SK-N-SH treated with all-trans-retinoic acid at 6 μM for 48 hours (cell line): ENCODE measurements around the gene SORL1-AS1.

ENCODE experiments used
- ATAC-seq: fragments of 200-7000 bp; cut with Tn5 transposase; 3 replicates; pipeline ENCODE4 v1.9.1; 2020; ENCODE audit warnings: mild to moderate bottlenecking, moderate library complexity
- ARNTL ChIP-seq: fragments of 450-650 bp; formaldehyde crosslinking; IDR thresholded peaks from 2 replicates; pipeline ENCODE4 v1.5.0; 2020; ENCODE audit warnings: low read depth, mild to moderate bottlenecking, moderate library complexity, borderline replicate concordance
- BACH2 ChIP-seq: fragments of 250-450 bp; sonication (Bioruptor Pico); IDR thresholded peaks from 2 replicates; pipeline ENCODE4 v1.9.0; 2021; ENCODE audit warnings: mild to moderate bottlenecking, borderline replicate concordance
- CSDC2 ChIP-seq: fragments of 250-450 bp; sonication (Bioruptor Pico); IDR thresholded peaks from 2 replicates; pipeline ENCODE4 v1.5.0; 2020; ENCODE audit warnings: mild to moderate bottlenecking, moderate library complexity
- GLIS3 ChIP-seq: fragments of 250-450 bp; sonication (Bioruptor Pico); IDR thresholded peaks from 2 replicates; pipeline ENCODE4 v1.5.0; 2020; ENCODE audit warnings: mild to moderate bottlenecking, moderate library complexity
- ISL1 ChIP-seq: fragments of 250-450 bp; sonication (Bioruptor Pico); IDR thresholded peaks from 2 replicates; pipeline ENCODE4 v2.1.2; 2022; ENCODE audit warnings: mild to moderate bottlenecking, moderate library complexity
- OSR1 ChIP-seq: fragments of 250-450 bp; sonication (Bioruptor Pico); IDR thresholded peaks from 2 replicates; pipeline ENCODE4 v1.8.0; 2022; ENCODE audit warnings: moderate library complexity, mild to moderate bottlenecking, inconsistent platforms
- PPARA ChIP-seq: fragments of 250-450 bp; sonication (Bioruptor Pico); IDR thresholded peaks from 2 replicates; pipeline ENCODE4 v1.5.0; 2020; ENCODE audit warnings: mild to moderate bottlenecking, borderline replicate concordance
- RARB ChIP-seq: fragments of 250-450 bp; sonication (Bioruptor Pico); IDR thresholded peaks from 2 replicates; pipeline ENCODE4 v1.8.0; 2021; ENCODE audit warnings: mild to moderate bottlenecking, moderate library complexity
- SNAI2 ChIP-seq: fragments of 250-450 bp; sonication (Bioruptor Pico); IDR thresholded peaks from 2 replicates; pipeline ENCODE4 v1.5.0; 2020; ENCODE audit warnings: mild to moderate bottlenecking, moderate library complexity
- TCF4 ChIP-seq: fragments of 250-450 bp; sonication (Bioruptor Pico); IDR thresholded peaks from 2 replicates; pipeline ENCODE4 v1.8.0; 2021; ENCODE audit warnings: mild to moderate bottlenecking, moderate library complexity, borderline replicate concordance
- TOX ChIP-seq: fragments of 250-450 bp; sonication (Bioruptor Pico); IDR thresholded peaks from 2 replicates; pipeline ENCODE4 v1.8.0; 2021; ENCODE audit warnings: mild to moderate bottlenecking, moderate library complexity, borderline replicate concordance
- TSHZ2 ChIP-seq: fragments of 250-450 bp; sonication (Bioruptor Pico); IDR thresholded peaks from 2 replicates; pipeline ENCODE4 v1.5.0; 2020; ENCODE audit warnings: mild to moderate bottlenecking, moderate library complexity
- ZC3H10 ChIP-seq: fragments of 250-450 bp; sonication (Bioruptor Pico); IDR thresholded peaks from 2 replicates; pipeline ENCODE4 v1.5.1; 2021; ENCODE audit warnings: mild to moderate bottlenecking, moderate library complexity
- ZFP3 ChIP-seq: fragments of 250-450 bp; sonication (Bioruptor Pico); IDR thresholded peaks from 2 replicates; pipeline ENCODE4 v1.5.0; 2020; ENCODE audit warnings: mild to moderate bottlenecking, moderate library complexity
- ZFP30 ChIP-seq: fragments of 450-650 bp; formaldehyde crosslinking; IDR thresholded peaks from 2 replicates; pipeline ENCODE4 v1.5.0; 2022; ENCODE audit warnings: mild to moderate bottlenecking, moderate library complexity
- ZNF565 ChIP-seq: fragments of 450-650 bp; formaldehyde crosslinking; conservative IDR thresholded peaks from 2 replicates; pipeline ENCODE4 v1.5.0; 2020; ENCODE audit warnings: low read depth, mild to moderate bottlenecking, moderate library complexity
- ZNF70 ChIP-seq: fragments of 450-650 bp; formaldehyde crosslinking; IDR thresholded peaks from 2 replicates; pipeline ENCODE4 v1.5.0; 2020; ENCODE audit warnings: mild to moderate bottlenecking, moderate library complexity
- ZNF8 ChIP-seq: fragments of 450-650 bp; formaldehyde crosslinking; IDR thresholded peaks from 2 replicates; pipeline ENCODE4 v1.5.0; 2020; ENCODE audit warnings: mild to moderate bottlenecking, moderate library complexity
- TF ChIP-seq, protein P1 (sequence below): fragments of 250-450 bp; sonication (Bioruptor Pico); IDR thresholded peaks from 2 replicates; pipeline ENCODE4 v1.5.1; 2021; ENCODE audit warnings: mild to moderate bottlenecking, moderate library complexity
- TF ChIP-seq, protein P2 (sequence below): fragments of 250-450 bp; sonication (Bioruptor Pico); IDR thresholded peaks from 2 replicates; pipeline ENCODE4 v1.5.1; 2020; ENCODE audit warnings: low read depth, mild to moderate bottlenecking, moderate library complexity
- TF ChIP-seq, protein P3 (sequence below): fragments of 250-450 bp; sonication (Bioruptor Pico); IDR thresholded peaks from 2 replicates; pipeline ENCODE4 v1.8.0; 2020; ENCODE audit warnings: mild to moderate bottlenecking, moderate library complexity, borderline replicate concordance

The SORL1-AS1 gene

DNA sequence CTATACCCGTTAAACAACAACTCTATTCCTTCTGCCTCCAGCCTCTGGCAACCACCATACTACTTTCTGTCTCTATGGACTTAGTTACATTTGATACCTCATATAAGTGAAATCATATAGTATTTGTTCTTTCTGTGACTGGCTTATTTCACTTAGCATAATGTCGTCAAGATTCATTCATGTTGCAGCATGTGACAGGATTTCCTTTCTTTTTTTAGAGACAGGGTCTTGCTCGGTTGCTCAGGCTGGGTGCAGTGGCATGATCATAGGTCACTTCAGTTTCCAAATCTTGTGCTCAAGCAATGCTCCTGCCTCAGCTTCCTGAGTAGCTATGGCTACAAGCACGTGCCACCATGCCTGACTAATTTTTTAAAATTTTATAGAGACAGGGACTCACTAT lies 30.1 kb downstream of the SORL1-AS1 start:
- ATAC-seq: no peak

DNA sequence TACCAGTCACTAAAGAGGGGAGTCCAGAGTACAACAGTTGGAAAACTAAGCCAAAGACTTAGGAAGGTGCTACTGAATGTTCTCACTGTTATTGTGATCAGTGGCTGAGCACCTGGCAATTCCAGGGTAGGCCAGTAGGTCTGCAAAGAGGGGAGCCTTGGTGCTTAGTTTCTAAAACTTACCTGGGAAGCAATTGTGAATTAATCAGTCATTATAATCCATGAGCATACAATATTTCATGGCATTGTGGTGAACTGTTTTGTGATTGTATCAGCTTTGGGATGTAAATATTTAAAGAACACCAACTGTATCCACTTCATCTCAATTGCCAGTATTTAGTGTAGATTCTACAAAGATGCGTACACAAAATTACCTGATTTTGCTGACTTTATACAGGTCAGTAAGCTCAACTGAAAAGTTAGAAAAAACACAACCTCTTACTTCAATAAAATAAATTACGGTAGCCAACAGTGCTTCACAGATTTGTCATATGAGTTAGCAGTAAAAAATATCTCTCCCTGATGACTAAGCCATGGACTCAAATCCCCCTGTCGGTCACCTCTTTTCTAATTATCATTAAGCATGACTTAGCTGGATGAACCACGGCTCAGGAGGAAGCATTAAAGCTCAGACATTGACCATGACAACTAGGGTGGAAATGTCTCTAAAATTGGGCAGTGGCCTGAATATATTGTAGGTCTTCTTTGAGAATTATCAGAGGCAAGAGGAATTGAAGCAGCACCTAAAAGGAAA lies 31.4 kb downstream of the SORL1-AS1 start:
- no peak for ATAC-seq
- TF ChIP-seq ZNF70: no peak
- TF ChIP-seq, protein P1, sequence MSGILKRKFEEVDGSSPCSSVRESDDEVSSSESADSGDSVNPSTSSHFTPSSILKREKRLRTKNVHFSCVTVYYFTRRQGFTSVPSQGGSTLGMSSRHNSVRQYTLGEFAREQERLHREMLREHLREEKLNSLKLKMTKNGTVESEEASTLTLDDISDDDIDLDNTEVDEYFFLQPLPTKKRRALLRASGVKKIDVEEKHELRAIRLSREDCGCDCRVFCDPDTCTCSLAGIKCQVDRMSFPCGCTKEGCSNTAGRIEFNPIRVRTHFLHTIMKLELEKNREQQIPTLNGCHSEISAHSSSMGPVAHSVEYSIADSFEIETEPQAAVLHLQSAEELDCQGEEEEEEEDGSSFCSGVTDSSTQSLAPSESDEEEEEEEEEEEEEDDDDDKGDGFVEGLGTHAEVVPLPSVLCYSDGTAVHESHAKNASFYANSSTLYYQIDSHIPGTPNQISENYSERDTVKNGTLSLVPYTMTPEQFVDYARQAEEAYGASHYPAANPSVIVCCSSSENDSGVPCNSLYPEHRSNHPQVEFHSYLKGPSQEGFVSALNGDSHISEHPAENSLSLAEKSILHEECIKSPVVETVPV (CRISPR knock-in tag): no peak

More for the DNA sequence above, 30.1 kb downstream of the SORL1-AS1 start:
- TF ChIP-seq ZNF70: no peak
- TF ChIP-seq ZNF8: no peak
- TF ChIP-seq ARNTL (CRISPR knock-in tag): no peak
- TF ChIP-seq TCF4 (CRISPR knock-in tag): no peak
- TF ChIP-seq ZNF565 (CRISPR knock-in tag): no peak
- TF ChIP-seq OSR1 (CRISPR knock-in tag): no peak
- TF ChIP-seq RARB: no peak
- TF ChIP-seq, protein P1 (CRISPR knock-in tag): no peak
- TF ChIP-seq TSHZ2: no peak
- no peak for TF ChIP-seq ISL1 (CRISPR knock-in tag)
- TF ChIP-seq, protein P2, sequence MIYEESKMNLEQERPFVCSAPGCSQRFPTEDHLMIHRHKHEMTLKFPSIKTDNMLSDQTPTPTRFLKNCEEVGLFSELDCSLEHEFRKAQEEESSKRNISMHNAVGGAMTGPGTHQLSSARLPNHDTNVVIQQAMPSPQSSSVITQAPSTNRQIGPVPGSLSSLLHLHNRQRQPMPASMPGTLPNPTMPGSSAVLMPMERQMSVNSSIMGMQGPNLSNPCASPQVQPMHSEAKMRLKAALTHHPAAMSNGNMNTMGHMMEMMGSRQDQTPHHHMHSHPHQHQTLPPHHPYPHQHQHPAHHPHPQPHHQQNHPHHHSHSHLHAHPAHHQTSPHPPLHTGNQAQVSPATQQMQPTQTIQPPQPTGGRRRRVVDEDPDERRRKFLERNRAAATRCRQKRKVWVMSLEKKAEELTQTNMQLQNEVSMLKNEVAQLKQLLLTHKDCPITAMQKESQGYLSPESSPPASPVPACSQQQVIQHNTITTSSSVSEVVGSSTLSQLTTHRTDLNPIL (CRISPR knock-in tag): no peak
- no peak for TF ChIP-seq SNAI2 (CRISPR knock-in tag)
- TF ChIP-seq GLIS3 (CRISPR knock-in tag): no peak
- no peak for TF ChIP-seq BACH2 (CRISPR knock-in tag)
- no peak for TF ChIP-seq PPARA (CRISPR knock-in tag)

GRCh38 chr11:121420398-121420797 lies 32.4 kb downstream of the SORL1-AS1 start:
- ATAC-seq: no peak
- TF ChIP-seq RARB: no peak
- no peak for TF ChIP-seq SNAI2 (CRISPR knock-in tag)
- TF ChIP-seq ZNF565 (CRISPR knock-in tag): no peak
- TF ChIP-seq BACH2 (CRISPR knock-in tag): no peak
- no peak for TF ChIP-seq CSDC2 (CRISPR knock-in tag)
- no peak for TF ChIP-seq PPARA (CRISPR knock-in tag)
- TF ChIP-seq GLIS3 (CRISPR knock-in tag): no peak
- TF ChIP-seq TOX (CRISPR knock-in tag): no peak

DNA sequence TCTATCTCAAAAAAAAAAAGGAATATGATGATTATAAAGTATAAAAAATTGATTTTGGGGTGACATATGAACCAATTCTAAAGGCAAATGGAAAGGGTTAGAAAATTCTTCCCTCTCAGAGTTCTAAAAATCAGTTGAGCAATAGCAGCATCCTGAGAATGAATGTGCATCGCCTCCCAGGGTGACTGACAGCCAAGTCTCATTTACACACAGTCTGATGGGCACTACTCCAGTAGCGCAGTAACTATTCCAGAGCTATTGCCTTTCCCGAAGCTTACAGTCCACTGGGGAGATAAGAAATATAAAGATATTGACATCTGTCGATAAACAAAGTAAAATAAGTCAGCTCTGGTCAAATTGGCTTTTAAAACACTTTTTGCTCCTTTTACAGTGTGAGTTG lies 32.9 kb downstream of the SORL1-AS1 start:
- no peak for TF ChIP-seq ARNTL (CRISPR knock-in tag)
- TF ChIP-seq ZNF8: no peak
- no peak for TF ChIP-seq ZC3H10 (CRISPR knock-in tag)
- TF ChIP-seq ISL1 (CRISPR knock-in tag): no peak
- no peak for TF ChIP-seq TOX (CRISPR knock-in tag)
- no peak for TF ChIP-seq GLIS3 (CRISPR knock-in tag)
- no peak for TF ChIP-seq PPARA (CRISPR knock-in tag)
- TF ChIP-seq ZNF565 (CRISPR knock-in tag): no peak
- TF ChIP-seq, protein P1 (CRISPR knock-in tag): no peak
- no peak for TF ChIP-seq ZFP3 (CRISPR knock-in tag)
- TF ChIP-seq ZFP30 (CRISPR knock-in tag): no peak
- no peak for TF ChIP-seq TCF4 (CRISPR knock-in tag)
- TF ChIP-seq, protein P3, sequence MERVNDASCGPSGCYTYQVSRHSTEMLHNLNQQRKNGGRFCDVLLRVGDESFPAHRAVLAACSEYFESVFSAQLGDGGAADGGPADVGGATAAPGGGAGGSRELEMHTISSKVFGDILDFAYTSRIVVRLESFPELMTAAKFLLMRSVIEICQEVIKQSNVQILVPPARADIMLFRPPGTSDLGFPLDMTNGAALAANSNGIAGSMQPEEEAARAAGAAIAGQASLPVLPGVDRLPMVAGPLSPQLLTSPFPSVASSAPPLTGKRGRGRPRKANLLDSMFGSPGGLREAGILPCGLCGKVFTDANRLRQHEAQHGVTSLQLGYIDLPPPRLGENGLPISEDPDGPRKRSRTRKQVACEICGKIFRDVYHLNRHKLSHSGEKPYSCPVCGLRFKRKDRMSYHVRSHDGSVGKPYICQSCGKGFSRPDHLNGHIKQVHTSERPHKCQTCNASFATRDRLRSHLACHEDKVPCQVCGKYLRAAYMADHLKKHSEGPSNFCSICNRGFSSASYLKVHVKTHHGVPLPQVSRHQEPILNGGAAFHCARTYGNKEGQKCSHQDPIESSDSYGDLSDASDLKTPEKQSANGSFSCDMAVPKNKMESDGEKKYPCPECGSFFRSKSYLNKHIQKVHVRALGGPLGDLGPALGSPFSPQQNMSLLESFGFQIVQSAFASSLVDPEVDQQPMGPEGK (CRISPR knock-in tag): no peak
- no peak for ATAC-seq
